Right forelimb (tissue), 1 donor: ENCODE measurements around the gene SPOCD1.
"Not testable (repeated sequence)": the region's sequence is repeated elsewhere in the genome, so short reads cannot be mapped to it uniquely, and the experiment has no call there.

Experiments used
- DNase-seq: peaks from one replicate; pipeline ENCODE4 v3.0.0-alpha.2; 2018

SPOCD1 gene

GRCh38 chr1:31828926-31829690 is 13.3 kb upstream of the SPOCD1 start:
- no peak for DNase-seq

GRCh38 chr1:31828341-31828740 is 12.5 kb upstream of the SPOCD1 start:
- no peak for DNase-seq

GRCh38 chr1:31823780-31824179 is 8.0 kb upstream of the SPOCD1 start:
- no peak for DNase-seq

GRCh38 chr1:31822766-31823165 is 6.9 kb upstream of the SPOCD1 start:
- no peak for DNase-seq

DNA sequence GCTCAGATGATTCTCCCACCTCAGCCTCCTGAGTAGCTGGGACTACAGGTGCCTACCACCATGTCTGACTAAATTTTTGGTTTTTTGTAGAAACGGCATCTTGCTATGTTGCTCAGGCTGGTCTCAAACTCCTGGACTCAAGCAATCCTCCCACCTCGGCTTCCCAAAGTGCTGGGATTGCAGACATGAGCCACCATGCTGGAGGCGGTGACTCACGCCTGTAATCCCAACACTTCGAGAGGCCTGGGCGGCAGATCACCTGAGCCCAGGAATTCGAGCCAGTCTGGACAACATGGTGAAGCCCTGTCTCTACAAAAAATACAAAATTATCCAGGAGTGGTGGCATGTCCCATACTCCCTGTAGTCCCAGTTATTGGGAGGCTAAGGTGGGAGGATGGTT is 4.4 kb upstream of the SPOCD1 start:
- DNase-seq = not testable (repeated sequence)

DNA sequence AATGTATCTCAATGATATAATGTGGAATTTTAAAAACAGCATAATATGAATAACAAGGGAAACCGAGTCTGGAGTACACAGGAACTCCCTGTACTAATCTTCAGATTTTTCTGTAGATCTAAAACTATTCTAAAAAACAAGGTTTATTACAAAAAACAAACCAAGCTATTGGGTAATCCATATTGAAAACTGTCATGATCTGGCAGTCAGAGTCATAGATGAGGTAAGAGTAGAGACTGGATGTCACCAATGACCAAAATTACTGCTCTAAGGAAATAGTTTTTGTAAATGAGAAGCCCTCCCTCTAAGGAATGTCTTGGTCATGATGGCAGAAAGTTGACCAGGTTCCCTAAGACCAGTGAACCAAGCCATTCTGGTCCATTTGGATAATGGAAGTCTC is 2.4 kb upstream of the SPOCD1 start:
- no peak for DNase-seq

DNA sequence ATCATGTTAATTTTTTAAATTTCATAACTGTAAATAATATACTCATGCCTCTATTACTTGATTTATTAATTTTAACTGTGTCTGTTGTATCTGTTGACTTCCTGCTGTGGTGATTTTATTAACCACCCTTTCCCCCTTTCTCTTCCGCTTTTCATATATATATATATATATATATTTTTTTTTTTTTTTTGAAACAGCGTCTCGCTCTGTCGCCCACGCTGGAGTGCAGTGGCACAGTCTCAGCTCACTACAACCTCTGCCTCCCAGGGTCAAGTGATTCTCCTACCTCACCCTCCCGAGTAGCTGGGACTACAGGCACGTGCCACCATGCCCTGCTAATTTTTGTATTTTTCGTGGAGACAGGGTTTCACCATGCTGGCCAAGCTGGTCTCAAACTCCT is 1.1 kb upstream of the SPOCD1 start:
- not testable (repeated sequence) for DNase-seq

DNA sequence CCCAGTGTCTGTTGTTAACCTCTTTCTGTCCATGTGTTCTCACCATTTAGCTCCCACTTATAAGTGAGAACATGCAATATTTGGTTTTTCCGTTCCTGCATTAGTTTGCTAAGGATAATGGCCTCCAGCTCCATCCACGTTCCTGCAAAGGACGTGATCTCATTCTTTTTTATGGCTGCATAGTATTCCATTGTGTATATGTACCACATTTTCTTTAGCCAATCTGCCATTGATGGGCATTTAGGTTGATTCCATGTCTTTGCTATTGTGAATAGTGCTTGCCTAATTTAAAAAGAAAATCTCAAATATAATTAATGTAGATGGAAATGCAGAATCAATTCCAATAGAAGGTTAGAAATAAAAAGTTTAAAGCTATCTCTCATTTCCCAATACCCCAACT is 679 bp upstream of the SPOCD1 start:
- DNase-seq = not testable (repeated sequence)

DNA sequence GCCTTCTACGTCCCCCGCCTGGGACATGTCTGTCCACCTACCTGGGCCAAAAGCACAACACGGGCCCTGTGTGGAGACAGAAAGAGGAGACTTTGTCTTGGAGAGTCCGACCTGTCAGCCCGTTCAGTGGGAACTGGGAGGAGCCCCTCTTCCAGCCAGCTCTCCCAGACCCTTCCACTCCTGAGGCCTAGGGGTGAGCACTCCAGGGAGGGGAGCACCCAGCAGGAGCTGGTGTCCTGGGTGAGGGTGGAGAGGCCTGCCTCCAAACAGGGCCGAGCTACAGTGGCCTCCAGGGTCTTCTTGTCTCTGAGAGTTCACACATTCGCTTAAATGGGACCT is 546 bp downstream of the SPOCD1 start:
- DNase-seq = no peak

- no peak for DNase-seq
Observed at GRCh38 chr1:31814631-31815306, 1.1 kb downstream of the SPOCD1 start.

- DNase-seq = no peak
Observed at GRCh38 chr1:31814041-31814511, 1.7 kb downstream of the SPOCD1 start.

- no peak for DNase-seq
Observed at GRCh38 chr1:31812158-31812829, 3.5 kb downstream of the SPOCD1 start.

- no peak for DNase-seq
Observed at GRCh38 chr1:31811605-31812004, 4.2 kb downstream of the SPOCD1 start.

DNA sequence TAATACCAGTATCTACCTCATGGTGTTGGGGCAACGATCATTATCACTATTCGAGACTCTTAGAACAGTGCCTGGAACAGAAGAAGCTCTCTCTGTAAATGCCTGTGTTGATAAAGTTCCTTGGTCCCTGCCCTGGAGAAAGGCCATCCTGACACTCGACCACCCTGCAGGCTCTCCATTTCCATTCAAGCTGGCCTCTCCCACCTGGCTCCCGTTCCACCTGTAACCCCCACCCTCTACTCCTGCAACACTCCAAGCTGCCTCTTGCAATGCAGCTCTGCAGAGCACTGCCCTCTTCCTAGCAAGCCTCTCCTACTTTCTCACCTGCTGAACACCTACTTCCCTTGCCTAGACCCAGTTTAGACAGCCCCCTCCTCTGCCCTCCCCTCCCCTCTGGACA is 6.1 kb downstream of the SPOCD1 start:
- no peak for DNase-seq

DNA sequence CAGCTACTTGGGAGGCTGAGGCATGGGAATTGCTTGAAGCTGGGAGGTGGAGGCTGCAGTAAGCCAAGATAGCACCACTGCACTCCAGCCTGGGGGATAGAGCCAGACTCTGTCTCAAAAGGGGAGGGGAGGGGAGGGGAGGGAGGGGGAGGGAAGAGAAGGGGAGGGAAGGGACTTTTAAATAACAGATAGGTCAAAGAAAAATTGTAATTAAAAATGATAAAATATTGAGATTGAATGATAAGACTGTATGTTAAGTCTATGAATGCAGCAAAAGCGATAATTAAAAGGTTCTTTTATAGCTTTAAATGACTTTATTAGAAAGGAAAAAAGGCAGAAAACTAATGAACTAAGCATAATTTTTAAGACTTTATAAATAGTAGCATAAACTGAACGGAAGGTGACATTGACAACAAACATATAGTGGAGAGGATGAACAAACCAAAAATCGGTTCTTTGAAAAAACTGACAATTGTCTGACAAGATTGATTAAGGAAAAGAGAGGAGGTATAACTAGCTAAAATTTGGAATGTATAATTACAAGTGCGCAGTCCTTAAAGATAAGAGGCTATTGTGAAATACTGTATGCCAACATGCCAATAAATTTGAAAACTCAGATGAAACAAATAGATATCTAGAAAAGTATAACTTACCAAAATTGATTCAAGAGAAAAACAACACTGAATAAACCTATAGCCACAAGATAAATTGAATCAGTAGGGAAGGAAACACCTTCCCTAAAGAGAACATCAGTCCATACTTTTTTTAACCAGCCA is 8.4 kb downstream of the SPOCD1 start:
- DNase-seq = no peak

- DNase-seq = no peak
Observed at GRCh38 chr1:31805318-31805717, 10.5 kb downstream of the SPOCD1 start.

- DNase-seq = no peak
Observed at GRCh38 chr1:31804098-31804497, 11.7 kb downstream of the SPOCD1 start.

DNA sequence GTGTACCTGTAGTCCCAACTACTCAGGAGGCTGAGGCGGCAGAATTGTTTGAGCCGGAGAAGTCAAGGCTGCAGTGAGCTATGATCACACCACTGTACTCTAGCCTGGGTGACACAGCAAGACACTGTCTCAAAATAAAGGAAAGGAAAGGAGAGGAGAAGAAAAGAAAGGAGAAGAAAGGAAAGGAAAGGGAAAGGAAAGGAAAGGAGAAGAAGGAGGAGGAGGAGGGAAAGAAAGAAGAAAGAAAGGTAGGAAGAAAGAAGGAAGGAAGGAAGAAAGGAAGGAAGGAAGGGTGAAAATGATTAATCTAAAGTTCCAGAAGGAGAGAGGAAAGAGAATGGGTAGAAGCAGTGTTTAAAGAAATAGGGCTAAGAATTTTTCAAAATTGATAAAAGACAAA is 12.2 kb downstream of the SPOCD1 start:
- no peak for DNase-seq

DNA sequence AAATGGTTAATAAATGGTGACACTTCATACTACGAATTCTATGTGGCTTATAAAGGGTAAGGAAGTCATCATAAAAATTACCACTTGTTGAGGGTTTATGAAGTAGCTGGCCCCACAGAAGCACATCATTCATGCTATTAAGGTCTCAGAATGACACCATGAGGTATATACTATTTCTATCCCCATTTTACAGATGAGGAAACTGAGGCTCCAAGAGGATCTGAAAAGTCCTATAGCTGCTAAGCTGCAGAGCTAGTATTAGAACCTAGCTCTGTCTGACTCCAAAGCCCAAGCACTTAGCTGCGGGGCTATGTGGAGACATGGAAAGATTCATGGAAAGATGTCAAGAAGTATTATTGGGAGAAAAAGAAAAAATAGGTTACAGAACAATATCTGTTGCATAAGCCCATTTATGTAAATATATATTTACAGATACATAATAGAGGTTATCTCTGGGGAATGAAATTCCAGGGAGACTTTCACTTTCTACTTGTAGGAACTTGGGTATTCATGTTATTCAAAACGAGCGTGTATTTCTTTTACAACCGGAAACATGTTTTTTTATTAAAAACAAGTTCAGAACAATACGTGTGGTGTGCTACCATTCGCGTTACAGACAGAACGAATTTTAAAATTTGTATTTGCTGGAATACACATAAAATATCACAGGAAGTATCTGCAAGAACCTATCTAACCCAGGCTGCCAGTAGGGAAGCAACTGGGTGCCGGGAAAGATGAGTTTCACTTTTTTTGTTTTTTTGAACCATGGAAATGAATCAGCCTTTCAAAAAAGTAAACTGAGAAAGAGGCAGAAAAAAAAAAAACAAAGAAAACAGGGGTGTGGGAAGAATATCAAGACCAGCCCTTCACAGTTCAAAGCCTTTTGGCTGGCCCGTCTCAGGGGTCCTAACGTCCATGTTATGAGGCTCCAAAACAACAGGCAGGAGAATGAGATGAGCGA is 13.4 kb downstream of the SPOCD1 start:
- DNase-seq = no peak

DNA sequence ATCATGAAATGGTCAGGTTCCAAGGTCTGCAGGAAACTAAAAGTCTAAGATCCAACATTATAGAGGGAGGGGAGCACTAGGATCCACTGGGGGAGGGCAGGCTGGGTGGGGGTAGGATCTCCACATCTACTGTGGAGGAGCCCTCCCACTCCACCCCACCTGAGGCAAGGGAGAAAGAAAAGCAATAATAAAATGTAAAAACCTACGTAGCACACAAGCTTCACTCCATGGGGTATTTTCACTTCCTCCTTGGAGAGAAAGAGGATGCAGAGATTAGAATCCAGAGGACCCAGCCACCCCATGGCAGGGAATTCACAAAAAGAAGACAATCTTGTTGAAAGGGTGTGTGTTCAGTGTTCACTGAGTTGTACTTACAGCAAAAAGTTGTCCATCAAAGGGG is 14.4 kb downstream of the SPOCD1 start:
- no peak for DNase-seq

- no peak for DNase-seq
Observed at GRCh38 chr1:31800674-31800967, 15.2 kb downstream of the SPOCD1 start.
